Activated T-helper 9 cell treated with anti-CD3 and anti-CD28 coated beads, Interleukin-2, amount 50 U/mL, for 16 hours (primary cell): ENCODE data around the gene KIF13A.

Experiments used
- DNase-seq: peaks from one replicate; pipeline ENCODE4 v3.0.0-alpha.2; 2020; ENCODE audit warnings: low read depth

Gene KIF13A

GRCh38 chr6:17719323-17720041 is 268.0 kb downstream of the KIF13A start:
- DNase-seq = no peak

- DNase-seq = no peak
These were observed 271.2 kb downstream of the KIF13A start for GRCh38 chr6:17716221-17716620.

- DNase-seq = no peak
These were observed 272.3 kb downstream of the KIF13A start for GRCh38 chr6:17714879-17715851.

- DNase-seq = no peak
These were observed 273.3 kb downstream of the KIF13A start for GRCh38 chr6:17714177-17714576.

- DNase-seq = no peak
These were observed 274.9 kb downstream of the KIF13A start for GRCh38 chr6:17712576-17712975.

GRCh38 chr6:17710331-17710730 is 277.1 kb downstream of the KIF13A start:
- DNase-seq = no peak

GRCh38 chr6:17709476-17709875 is 278.0 kb downstream of the KIF13A start:
- DNase-seq = no peak
